Activated CD8-positive, alpha-beta memory T cell treated with anti-CD3 and anti-CD28 coated beads, Interleukin-2, amount 50 U/mL, for 48 hours (primary cell): Measurements from ENCODE around the gene RPRD1B.

ENCODE experiments used
- DNase-seq: peaks from one replicate; pipeline ENCODE4 v3.0.0-alpha.2; 2020

The RPRD1B gene

GRCh38 chr20:38033330-38034107 is at the start of gene RPRD1B, which contains the start of gene TTI1:
Gene RPRD1B (plus strand): TSS chr20:38033746. CDS start chr20:38033948, 202 bp downstream.
Gene TTI1 (minus strand): TSS chr20:38033456. CDS start chr20:38013816, 19,640 bp downstream.
- DNase-seq = peak; percentile 95

- no peak for DNase-seq
Observed at GRCh38 chr20:37984018-37984785, 49.3 kb upstream of the RPRD1B start.

DNA sequence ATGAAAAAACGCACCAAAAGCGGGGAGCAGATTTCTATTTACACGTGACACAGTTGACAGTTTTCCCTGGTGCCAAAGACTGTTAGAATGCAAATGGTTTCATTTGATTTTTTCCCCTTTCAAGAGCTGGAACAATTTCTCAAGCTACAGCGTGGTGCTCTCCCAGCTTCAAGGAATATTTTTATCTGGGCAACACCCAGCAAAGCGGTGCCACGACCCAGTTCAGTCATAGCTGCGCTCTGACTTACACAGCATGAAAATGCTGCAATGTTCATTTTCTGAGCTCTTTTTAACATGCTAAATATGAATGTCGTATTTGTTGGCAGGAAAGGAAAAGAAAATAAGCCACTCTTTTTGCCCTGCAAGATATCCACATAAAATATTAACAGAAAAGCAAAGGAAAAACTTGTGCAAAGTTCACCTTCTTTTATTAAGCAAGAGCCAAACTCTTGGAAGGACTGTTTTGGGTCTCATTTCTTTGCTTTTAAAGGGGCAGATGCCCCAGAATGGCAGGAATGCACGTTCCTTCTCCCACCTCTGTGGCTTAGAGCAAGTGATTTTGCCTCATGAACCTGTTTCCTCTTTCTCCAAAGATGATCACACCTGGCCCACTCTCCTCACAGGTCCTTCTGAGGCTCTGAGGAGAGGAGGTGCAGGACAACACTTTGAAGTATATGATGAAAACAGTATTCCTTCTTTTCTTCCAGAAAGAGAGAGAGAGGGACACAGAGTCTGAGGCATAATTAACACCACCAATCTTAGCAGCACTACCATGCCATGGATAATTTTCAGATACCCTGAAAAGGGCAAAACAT is 47.3 kb upstream of the RPRD1B start:
- no peak for DNase-seq

DNA sequence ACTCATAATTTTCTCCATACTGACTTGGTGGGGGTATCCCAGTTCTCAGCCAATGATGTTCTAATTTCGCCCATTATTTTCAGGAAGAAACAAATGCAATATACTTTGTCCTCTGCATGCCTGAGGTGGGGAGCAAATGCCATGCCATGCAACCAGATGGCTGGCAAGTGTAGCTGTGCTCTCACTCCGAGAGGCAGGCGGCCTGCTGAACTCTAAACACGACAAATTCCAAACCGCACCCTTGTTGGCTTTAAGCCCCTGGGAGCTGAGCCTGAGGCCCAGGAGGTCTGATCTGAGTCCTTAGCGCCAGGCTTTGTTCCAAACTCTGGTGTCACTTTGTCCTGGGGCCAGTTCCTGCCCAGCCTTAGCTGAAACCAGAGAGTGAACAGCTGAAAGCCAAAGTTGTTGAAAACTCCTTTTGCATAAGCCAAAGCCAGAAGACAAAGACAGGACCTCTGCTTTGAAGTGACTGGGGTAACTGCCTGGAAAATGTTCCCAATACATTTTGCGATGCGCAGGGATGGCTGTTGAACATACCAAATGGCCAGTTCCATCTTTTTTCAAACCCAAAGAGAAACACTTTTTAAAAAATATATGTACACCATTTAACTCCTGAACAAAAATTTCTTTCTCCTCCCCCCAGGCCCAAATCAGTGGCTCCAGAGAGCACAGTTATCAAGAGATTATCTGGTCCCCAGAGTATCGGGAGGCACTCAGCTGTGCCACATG is 46.5 kb upstream of the RPRD1B start:
- DNase-seq = no peak

GRCh38 chr20:37987602-37988290 is 45.8 kb upstream of the RPRD1B start:
- DNase-seq = no peak

DNA sequence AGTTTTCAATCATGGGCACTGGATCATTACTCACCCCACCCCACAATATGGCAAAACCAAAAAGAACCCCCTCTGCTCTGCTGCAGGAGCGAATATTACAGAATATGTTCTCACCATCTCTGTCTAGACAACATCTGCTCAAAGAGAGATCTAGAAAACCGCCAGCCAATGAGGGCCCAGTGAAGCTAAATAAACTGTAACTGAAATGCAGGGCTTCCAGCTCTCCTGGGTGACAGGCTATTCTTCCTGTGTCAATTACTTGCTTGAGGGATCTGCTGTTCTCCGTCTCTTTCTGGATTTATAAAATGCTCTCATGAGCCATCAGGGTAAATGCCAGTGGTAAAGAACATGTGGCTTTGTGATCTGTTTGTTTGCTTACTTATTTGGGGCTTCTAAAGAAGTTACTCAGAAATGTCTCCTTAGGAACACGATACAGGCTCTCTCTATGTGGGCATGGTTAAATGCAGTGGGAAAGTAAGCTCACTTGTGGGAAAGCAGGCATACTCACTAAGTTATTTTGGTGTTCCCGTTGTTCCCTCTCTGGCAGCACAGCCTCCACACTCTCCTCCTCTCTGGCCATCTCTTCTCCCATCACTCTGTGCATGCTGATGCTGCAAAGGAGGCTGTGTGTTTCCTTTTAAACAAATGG is 45.1 kb upstream of the RPRD1B start:
- no peak for DNase-seq

DNA sequence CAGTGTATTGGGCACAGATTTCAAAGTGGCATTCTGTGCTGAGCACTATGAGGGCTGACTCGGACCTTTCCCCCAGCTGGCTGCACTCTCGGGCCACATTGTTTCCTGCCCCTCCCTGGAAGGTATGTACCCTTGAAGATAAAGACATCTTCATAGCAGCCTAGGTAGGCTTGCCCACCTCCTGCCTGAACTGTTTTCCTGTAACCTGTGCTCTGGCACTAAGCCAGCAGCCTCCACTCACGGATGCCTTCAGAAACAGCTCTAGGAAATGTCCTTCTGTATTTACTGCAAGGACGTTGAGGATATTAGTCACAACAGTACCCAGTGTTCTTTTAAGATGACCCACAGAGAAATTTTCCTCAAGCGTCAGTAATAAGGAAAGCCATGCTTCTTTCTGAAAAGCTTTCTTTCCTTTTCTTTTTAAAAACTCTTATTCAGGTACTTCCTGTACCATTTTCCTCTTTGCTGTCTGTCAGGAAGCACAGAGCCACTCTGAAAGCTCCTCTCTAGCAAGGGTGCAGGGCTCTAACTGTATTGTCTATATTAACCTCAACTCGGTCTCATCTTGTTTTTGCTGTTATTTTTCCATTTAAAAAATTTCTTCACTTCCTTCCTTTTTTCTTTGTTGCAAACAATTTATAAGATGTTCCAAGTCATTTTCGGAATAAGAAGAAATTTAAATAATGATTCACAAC is 43.8 kb upstream of the RPRD1B start:
- no peak for DNase-seq

DNA sequence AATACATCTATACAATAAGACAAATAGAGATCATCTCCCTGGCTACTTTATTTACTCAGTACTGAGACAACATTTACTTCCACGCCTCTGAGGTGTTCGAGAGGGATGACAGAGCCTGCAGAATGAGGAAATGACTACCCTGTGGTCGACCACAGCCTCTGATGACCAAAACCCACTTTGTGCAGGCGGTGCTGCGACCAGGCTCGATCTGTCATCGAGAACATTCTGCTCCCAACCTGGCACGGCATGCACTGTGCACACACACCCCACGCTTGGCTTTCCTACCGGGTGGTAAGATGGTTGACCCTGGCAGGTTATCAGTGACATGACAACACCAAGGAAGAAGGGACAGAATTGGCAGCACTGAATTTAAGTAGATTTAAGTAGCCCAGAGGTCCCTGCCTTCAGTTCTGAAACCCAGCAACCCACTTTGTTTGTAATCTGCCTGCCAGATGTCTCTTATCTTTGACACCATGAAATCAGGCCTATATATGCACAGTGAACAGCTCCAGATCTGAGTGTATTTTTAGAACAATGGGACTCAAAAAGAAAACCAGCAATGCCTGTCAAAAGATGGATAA is 42.9 kb upstream of the RPRD1B start:
- peak; percentile 83 for DNase-seq

DNA sequence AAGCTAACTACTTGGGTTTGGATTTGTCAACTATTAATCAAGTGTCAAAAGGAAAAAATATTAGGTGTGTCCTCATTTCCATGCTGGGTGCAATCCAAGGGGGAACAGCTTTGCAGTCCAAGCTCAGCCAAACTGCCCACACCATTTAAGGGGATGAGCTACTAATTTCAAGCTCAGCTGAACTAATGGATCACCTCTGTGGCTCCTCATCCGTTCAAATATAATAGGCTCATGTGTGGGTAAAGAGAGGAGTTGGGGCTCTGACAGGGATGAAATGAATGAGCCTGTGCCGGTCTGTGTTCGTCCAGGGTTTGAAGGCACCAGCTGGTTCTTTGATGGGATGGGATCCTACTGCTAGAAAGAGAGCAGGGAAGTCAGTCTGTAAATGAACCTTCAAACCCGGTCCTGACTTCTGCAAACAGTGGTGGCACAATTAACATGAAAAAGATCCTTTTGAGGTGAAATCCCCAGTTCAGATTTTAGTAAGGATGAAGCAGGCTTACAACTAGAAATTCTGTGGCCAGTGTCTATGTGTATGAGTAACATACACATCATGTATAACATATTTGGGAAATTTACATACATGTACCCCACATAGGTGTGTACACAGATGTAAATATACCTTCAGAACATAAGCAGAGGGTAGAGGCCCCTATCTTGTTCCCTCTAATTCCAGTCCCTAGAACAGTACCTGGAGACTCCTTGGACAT is 42.2 kb upstream of the RPRD1B start:
- DNase-seq = no peak

- no peak for DNase-seq
Observed at GRCh38 chr20:37991908-37992307, 41.6 kb upstream of the RPRD1B start.

DNA sequence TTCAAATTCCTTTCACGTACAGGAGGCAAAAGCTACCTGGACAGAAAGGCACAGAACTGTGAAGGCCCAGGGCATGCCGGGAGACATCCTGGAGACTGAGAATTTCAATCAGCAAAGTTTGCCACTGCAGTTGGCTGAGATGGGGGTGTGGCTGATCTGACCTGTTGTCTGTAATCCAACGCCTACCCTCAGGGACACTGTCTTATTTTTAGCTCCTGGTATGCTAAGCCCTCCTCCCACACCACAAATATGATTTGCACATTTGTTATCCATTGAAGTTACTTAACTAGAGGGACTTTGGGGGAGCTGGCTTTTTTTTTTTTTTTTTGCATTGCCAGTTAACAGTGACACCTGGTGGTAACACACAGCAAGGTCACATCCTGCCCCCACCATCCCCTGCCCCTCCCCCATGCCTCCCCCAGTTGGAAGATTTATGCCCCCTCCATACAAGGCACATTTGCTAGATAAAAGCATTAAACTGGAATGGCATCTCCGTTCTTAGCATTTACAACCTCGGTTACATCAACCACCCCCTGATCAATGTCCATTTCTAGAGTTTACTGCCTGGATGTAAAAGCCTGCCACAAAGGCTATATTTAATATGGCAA is 40.6 kb upstream of the RPRD1B start:
- DNase-seq = no peak

GRCh38 chr20:37994512-37994911 is 39.0 kb upstream of the RPRD1B start:
- no peak for DNase-seq

DNA sequence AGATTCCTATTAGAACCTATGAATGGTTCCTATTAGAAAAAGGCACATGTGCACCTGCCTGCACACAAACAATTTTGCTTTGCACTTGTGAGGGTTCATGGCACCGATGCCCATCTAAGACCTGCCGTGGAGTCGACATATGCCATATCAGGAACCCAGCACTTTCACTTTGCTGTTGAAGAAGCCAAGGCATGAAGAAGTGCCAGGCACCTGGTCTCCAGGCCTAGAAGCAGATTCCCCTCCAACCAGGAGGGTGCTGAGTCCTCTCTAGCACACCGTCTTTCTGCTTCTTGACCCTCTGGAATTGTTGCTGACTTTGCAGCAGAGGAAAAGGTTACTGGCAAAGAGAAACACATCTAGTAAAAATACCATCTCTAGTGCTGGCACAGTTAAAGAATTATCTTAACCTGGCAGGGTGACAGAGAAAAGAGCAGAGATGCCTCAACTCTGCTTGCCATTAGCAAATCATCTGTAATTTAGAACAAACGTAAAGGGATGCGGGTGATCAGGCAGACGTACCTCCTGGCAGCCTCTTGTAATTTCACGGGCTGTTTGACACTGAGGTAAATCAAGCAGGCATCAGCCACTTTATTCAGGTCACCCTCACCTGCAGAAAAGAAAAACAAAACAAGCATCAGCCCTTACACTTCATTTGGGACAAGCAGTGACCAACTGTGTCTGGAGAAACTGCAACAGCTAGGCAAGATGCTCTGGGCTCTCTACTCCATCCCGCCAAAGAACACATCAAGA is 37.5 kb upstream of the RPRD1B start:
- no peak for DNase-seq

DNA sequence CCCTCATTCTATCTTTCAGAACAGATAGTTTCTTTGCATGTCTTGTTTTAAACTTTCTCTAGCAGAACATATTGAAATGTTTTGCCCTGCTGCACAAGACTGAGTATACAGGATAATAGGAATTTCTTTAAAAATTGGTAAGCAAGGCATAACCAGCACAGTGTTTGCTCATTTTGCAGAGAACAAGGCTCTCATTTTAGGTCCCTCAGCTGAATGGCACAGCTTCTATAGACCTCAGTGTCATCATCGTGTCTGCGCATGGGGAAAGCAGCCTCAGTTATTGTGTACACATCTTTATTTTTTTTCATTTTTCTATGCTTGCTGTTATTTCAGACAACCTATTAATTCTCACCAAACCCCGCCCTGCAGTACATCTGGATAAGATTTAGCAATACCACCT is 36.0 kb upstream of the RPRD1B start:
- no peak for DNase-seq

GRCh38 chr20:37999526-38000263 is 33.9 kb upstream of the RPRD1B start:
- DNase-seq = no peak

DNA sequence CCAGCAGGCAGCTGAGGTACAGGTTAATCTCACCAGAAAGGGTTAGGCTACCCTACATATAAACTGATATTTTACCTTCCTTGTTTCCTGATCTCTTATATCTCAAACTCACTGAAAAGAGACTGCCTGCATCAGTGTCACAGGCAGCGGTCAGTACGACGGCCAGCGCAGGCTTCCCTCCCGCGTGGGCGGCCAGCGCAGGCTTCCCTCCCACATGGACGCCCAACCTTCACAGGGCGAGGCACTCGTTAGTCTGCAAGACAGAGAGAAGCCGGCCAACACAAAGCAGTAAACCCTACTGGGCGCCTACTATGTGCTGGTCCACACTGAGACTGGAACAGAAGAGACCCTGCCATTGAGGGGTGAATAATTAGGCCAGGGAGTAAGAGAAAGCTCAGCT is 33.3 kb upstream of the RPRD1B start:
- no peak for DNase-seq

DNA sequence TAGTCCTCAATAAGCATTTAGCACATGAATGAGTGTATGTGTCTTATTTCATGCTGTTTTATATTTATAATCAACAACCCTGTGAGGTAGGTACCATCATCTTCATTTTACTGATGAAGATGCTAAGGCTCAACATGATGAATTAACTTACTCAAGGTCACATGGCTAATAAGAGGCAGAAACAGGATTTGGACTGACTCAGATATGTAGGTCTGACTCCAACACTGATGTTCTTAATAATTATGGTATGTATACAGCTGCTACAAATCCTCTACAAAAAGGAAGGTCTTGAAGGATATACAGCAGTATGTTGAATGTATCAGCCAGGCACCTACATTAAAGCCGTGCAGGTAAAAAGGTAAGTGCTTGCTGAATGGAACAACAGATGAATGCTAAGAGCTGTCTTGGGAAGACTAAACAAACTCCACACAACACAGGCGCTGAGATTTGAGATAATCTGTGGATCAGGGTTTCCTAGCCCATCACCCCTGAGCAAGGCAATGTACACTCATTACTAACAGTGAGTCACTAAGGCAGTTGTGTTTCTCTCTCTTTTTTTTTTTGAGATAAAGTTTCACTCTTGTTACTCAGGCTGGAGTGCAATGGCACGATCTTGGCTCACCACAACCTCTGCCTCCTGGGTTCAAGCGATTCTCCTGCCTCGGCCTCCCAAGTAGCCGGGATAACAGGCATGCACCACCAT is 32.2 kb upstream of the RPRD1B start:
- no peak for DNase-seq
